HCT116 (cell line): ENCODE data around the gene ZNF140. TPM values are rescaled to one million over a fixed set of nuclear protein-coding genes. Genes with fewer than 3 reads are reported as not detected.

Experiments used
- ATAC-seq: fragments of 200-7000 bp; cut with Tn5 transposase; 2 replicates; pipeline ENCODE4 v1.9.1; 2020; ENCODE audit warnings: mild to moderate bottlenecking, moderate library complexity
- BruUV-seq: library from RNA; stranded (reverse); fragments of 400-500 nt; replicated peaks from 2 replicates; lab custom pipeline; 2021; lab: Mats Ljungman, UMichigan
- CTCF ChIA-PET: fragments of 300-600 bp; sonication (Branson Sonifier 250); formaldehyde crosslinking; loops from one replicate; lab custom pipeline; 2021; ENCODE audit warnings: antibody characterized with exemption; lab: Charles Lee
- POLR2A ChIA-PET: fragments of 300-600, 350-600 bp; sonication (Branson Sonifier 250); formaldehyde crosslinking; loops from one replicate; lab custom pipeline; 2021; ENCODE audit warnings: antibody characterized with exemption; lab: Charles Lee
- RAD21 ChIA-PET, 2 experiments: fragments of 300-600 bp; sonication (Branson Sonifier 250); formaldehyde crosslinking; loops; one replicate each; lab custom pipeline; 2023; ENCODE audit warnings: low total read pairs in 2 of 2; ENCODE audit not compliant: uncharacterized antibody in 2 of 2, unreplicated experiment in 2 of 2, low non-redundant PET in 1 of 2; lab: Charles Lee
- DNase-seq: peaks from one replicate; pipeline ENCODE4 v3.0.0-alpha.2; 2010; ENCODE audit warnings: low read depth, low spot score
- H2AFZ ChIP-seq: fragments of 200-600 bp; shearing (Covaris generic), sonication (generic); 2 replicates; pipeline ENCODE4 v1.6.1; 2017; ENCODE audit warnings: low read depth, mixed run types, mixed read lengths, antibody characterized with exemption, low read length; ENCODE audit not compliant: poor library complexity, severe bottlenecking
- H3K27ac ChIP-seq: 2 replicates; pipeline ENCODE4 v1.5.1; 2012; ENCODE audit warnings: low read depth, low read length
- H3K27me3 ChIP-seq: fragments of 200-600 bp; sonication (generic); 2 replicates; pipeline ENCODE4 v1.6.1; 2016; ENCODE audit warnings: mixed run types, low read length, mixed read lengths; ENCODE audit not compliant: insufficient read depth
- H3K36me3 ChIP-seq, 2 experiments: fragments of 200-500 bp in 1 of 2; fragments of 200-600 bp in 1 of 2; sonication (Bioruptor generic) in 1 of 2; sonication (generic) in 1 of 2; 2 replicates each; pipeline versions ENCODE4 v1.5.1 to v1.6.1; 2014 to 2016; ENCODE audit warnings: low read length in 2 of 2, inconsistent platforms in 1 of 2, mixed read lengths in 1 of 2, mixed run types in 1 of 2; ENCODE audit not compliant: insufficient read depth in 2 of 2, control insufficient read depth in 1 of 2
- H3K4me1 ChIP-seq, 2 experiments: fragments of 200-600 bp in 1 of 2; sonication (generic) in 1 of 2; 2 replicates each; pipeline versions ENCODE4 v1.5.1 to v1.6.1; 2012 to 2017; ENCODE audit warnings: low read length in 2 of 2, inconsistent platforms in 1 of 2, mild to moderate bottlenecking in 1 of 2, mixed read lengths in 1 of 2, mixed run types in 1 of 2, moderate library complexity in 1 of 2; ENCODE audit not compliant: insufficient read depth in 2 of 2, control insufficient read depth in 1 of 2
- H3K4me2 ChIP-seq: fragments of 200-600 bp; sonication (generic); 2 replicates; pipeline ENCODE4 v1.6.1; 2017; ENCODE audit warnings: mixed run types, low read length, mixed read lengths
- H3K4me3 ChIP-seq, 2 experiments: fragments of 200-600 bp in 1 of 2; sonication (generic) in 1 of 2; replicated peaks in 1 of 2; 2 replicates each; pipeline ENCODE4 v1.5.1; 2011 to 2016; ENCODE audit warnings: low read length in 2 of 2, control low read depth in 1 of 2, low read depth in 1 of 2, mild to moderate bottlenecking in 1 of 2, mixed read lengths in 1 of 2, mixed run types in 1 of 2
- H3K79me2 ChIP-seq: fragments of 200-600 bp; sonication (generic); 2 replicates; pipeline ENCODE4 v1.6.1; 2017; ENCODE audit warnings: mild to moderate bottlenecking, mixed run types, low read length, moderate library complexity, mixed read lengths; ENCODE audit not compliant: insufficient read depth
- H3K9ac ChIP-seq: fragments of 200-600 bp; sonication (generic); 2 replicates; pipeline ENCODE4 v1.6.1; 2016; ENCODE audit warnings: low read length, mixed read lengths
- H3K9me2 ChIP-seq: fragments of 200-600 bp; sonication (generic), shearing (Covaris generic); 2 replicates; pipeline ENCODE4 v1.6.1; 2017; ENCODE audit warnings: mixed run types, mild to moderate bottlenecking, moderate library complexity; ENCODE audit not compliant: insufficient read depth
- H3K9me3 ChIP-seq, 2 experiments: fragments of 200-500 bp in 1 of 2; fragments of 200-600 bp in 1 of 2; sonication (Bioruptor generic) in 1 of 2; sonication (generic) in 1 of 2; 2 replicates each; pipeline ENCODE4 v1.6.1; 2014 to 2017; ENCODE audit warnings: low read length in 2 of 2, mixed read lengths in 2 of 2, inconsistent platforms in 1 of 2, low read depth in 1 of 2, mild to moderate bottlenecking in 1 of 2, mixed run types in 1 of 2, moderate library complexity in 1 of 2; ENCODE audit not compliant: control insufficient read depth in 1 of 2, insufficient read depth in 1 of 2
- H4K20me1 ChIP-seq: fragments of 200-600 bp; sonication (generic), shearing (Covaris generic); 2 replicates; pipeline ENCODE4 v1.6.1; 2017; ENCODE audit warnings: mixed run types, mild to moderate bottlenecking, moderate library complexity; ENCODE audit not compliant: insufficient read depth
- ATF3 ChIP-seq: IDR thresholded peaks from 2 replicates; pipeline ENCODE4 v1.6.1; 2012
- ELF1 ChIP-seq: IDR thresholded peaks from 2 replicates; pipeline ENCODE4 v1.6.1; 2012; ENCODE audit warnings: low read depth, borderline replicate concordance
- EZH2 ChIP-seq: fragments of 200-600 bp; sonication (generic); IDR thresholded peaks from 2 replicates; pipeline ENCODE4 v1.6.1; 2017; ENCODE audit warnings: antibody characterized with exemption, mixed run types
- EZH2phosphoT487 ChIP-seq: fragments of 200-600 bp; IDR thresholded peaks from 2 replicates; pipeline ENCODE4 v1.6.1; 2018; ENCODE audit warnings: antibody characterized with exemption, borderline replicate concordance
- JUND ChIP-seq: IDR thresholded peaks from 2 replicates; pipeline ENCODE4 v1.6.1; 2012
- POLR2A ChIP-seq: IDR thresholded peaks from 2 replicates; pipeline ENCODE4 v1.7.0; 2011; ENCODE audit warnings: borderline replicate concordance; ENCODE audit not compliant: insufficient read depth, insufficient read length; ENCODE audit errors: extremely low read depth
- REST ChIP-seq: IDR thresholded peaks from 2 replicates; pipeline ENCODE4 v1.6.1; 2012; ENCODE audit warnings: low read depth
- SP1 ChIP-seq: IDR thresholded peaks from 2 replicates; pipeline ENCODE4 v1.6.1; 2012; ENCODE audit warnings: low read depth
- SRF ChIP-seq: IDR thresholded peaks from 2 replicates; pipeline ENCODE4 v1.6.1; 2012; ENCODE audit warnings: low read depth
- intact Hi-C: fragments of 100-400 bp; cut with micrococcal nuclease; formaldehyde crosslinking; loops from 2 replicates; pipeline ENCODE4 v1.10.0; 2022
- total RNA-seq: library from RNA; stranded (reverse); gene quantifications from one replicate; pipeline ENCODE4 v1.2.1, GENCODE V29; 2021; ENCODE audit not compliant: unreplicated experiment

ZNF140 gene
- total RNA-seq, 1 experiment from 2014 or later, result not detected

GRCh38 chr12:133107121-133107520 is 26.4 kb downstream of the ZNF140 start (continued):
- no peak for TF ChIP-seq SP1

- BruUV-seq, result no TSS peak
- ChIA-PET CTCF (no interaction called here), RAD21 (no interaction called here), POLR2A (no interaction called here)
- H3K4me2 ChIP-seq, result no peak overlapping the region
- intact Hi-C loops, result no loop called here
- TF ChIP-seq POLR2A (no peak), JUND (no peak), SP1 (no peak), REST (no peak), EZH2phosphoT487 (no peak), SRF (no peak), ELF1 (no peak), EZH2 (no peak), ATF3 (no peak)
- ATAC-seq, result no peak
- no peak overlapping the region for H3K4me3 ChIP-seq
- no peak overlapping the region for H2AFZ ChIP-seq
- peaks cover 34 to 50% of the 10 kb centered on the region in 2 experiments; a peak in 2 of 4 replicates for H3K9me3 ChIP-seq
- H3K27ac ChIP-seq, result no peak overlapping the region
- no peaks in the 10 kb centered on the region for H3K4me1 ChIP-seq
- no peak overlapping the region for H3K9ac ChIP-seq
- H3K9me2 ChIP-seq, result no peaks in the 10 kb centered on the region
- H3K27me3 ChIP-seq, result no peaks in the 10 kb centered on the region
- H3K79me2 ChIP-seq, result no peaks in the 10 kb centered on the region
- H3K36me3 ChIP-seq, result no peaks in the 10 kb centered on the region
- DNase-seq, result no peak
- H4K20me1 ChIP-seq, result no peaks in the 10 kb centered on the region
Observed at GRCh38 chr12:133108150-133108549, 27.4 kb downstream of the ZNF140 start.
